ENCODE results near the gene GNLY. TPM values are rescaled to one million over a fixed set of nuclear protein-coding genes. Genes with fewer than 3 reads are reported as not detected.
A peak's percentile ranks its signal among the peaks of the same experiment; 100 is the strongest.

Gene GNLY
- total RNA-seq, 1 donor from 2014 or later: not detected

DNA sequence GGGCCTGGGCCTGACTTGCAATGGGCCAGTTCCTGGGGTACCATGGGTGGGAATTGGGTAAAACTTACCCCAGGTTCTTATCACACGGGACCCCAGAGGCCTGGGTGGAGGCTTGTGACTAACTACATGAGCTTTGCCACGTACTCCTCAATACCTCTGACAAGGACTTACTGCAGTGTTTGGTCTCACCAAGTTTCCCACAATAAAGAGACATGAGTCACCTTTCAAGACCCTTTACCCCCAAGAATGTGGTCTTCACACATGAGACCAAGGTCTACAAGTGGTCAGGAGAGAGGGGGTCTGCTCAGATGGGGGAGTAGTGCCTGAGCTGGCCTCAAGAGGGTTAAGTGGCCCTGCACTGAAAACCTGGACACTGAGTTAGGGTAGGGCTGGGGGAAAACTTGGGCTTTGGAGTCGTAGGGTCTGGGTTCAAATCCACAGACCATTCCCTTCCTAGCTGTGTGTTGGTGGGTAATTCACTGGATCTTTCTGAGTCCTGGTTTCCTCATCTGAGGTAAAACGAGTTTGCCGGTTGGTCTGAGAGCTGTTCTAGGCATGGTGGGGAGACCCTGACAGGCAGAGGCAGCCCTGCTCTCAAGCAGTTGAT lies 2.0 kb upstream of the GNLY start:
- H3K36me3 Mint-ChIP-seq (ENCODE audit: low read depth, unreplicated experiment): no peaks in the 10 kb centered on the region
- Histone ChIP-seq H3K27me3 (ENCODE audit: insufficient read depth, low read length) (peaks cover 4% of the 10 kb centered on the region), H3K27ac (ENCODE audit: low read depth, low read length) (no peak overlapping the region), H2AFZ (ENCODE audit: low read depth, low read length) (no peak overlapping the region), H3K9me3 (ENCODE audit: insufficient read depth, low read depth, low read length) (no peaks in the 10 kb centered on the region), H3K36me3 (ENCODE audit: insufficient read depth, low read length) (no peaks in the 10 kb centered on the region), H3K9ac (ENCODE audit: low read length) (no peak overlapping the region), H3K4me1 (ENCODE audit: insufficient read depth, low read length) (no peaks in the 10 kb centered on the region), H3K4me3 (ENCODE audit: insufficient read depth, low read depth, low read length) (no peak overlapping the region), H3K79me2 (ENCODE audit: insufficient read depth, low read length) (no peaks in the 10 kb centered on the region), H4K20me1 (ENCODE audit: insufficient read depth, low read length) (no peaks in the 10 kb centered on the region), H3K4me2 (ENCODE audit: low read length) (no peak overlapping the region)
- no peaks in the 10 kb centered on the region for H3K9me3 Mint-ChIP-seq (ENCODE audit: unreplicated experiment)
- H3K4me3 Mint-ChIP-seq (ENCODE audit: unreplicated experiment): no peak overlapping the region
- FAIRE-seq (no peak), DNase-seq (ENCODE audit: low read depth) (peak; percentile 52)
- H3K27me3 Mint-ChIP-seq (ENCODE audit: low read depth, unreplicated experiment): peaks cover 31% of the 10 kb centered on the region
- H3K27ac Mint-ChIP-seq (ENCODE audit: unreplicated experiment): no peak overlapping the region
- peaks cover 16% of the 10 kb centered on the region for H3K4me1 Mint-ChIP-seq (ENCODE audit: low read depth, unreplicated experiment)
- no peak for TF ChIP-seq EZH2 (IDR thresholded peaks at IDR 0.05; ENCODE audit: insufficient read depth, low read length)
- TF ChIP-seq, protein P1, sequence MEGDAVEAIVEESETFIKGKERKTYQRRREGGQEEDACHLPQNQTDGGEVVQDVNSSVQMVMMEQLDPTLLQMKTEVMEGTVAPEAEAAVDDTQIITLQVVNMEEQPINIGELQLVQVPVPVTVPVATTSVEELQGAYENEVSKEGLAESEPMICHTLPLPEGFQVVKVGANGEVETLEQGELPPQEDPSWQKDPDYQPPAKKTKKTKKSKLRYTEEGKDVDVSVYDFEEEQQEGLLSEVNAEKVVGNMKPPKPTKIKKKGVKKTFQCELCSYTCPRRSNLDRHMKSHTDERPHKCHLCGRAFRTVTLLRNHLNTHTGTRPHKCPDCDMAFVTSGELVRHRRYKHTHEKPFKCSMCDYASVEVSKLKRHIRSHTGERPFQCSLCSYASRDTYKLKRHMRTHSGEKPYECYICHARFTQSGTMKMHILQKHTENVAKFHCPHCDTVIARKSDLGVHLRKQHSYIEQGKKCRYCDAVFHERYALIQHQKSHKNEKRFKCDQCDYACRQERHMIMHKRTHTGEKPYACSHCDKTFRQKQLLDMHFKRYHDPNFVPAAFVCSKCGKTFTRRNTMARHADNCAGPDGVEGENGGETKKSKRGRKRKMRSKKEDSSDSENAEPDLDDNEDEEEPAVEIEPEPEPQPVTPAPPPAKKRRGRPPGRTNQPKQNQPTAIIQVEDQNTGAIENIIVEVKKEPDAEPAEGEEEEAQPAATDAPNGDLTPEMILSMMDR (IDR thresholded peaks at IDR 0.05; ENCODE audit: insufficient read depth, low read depth, low read length): no peak

DNA sequence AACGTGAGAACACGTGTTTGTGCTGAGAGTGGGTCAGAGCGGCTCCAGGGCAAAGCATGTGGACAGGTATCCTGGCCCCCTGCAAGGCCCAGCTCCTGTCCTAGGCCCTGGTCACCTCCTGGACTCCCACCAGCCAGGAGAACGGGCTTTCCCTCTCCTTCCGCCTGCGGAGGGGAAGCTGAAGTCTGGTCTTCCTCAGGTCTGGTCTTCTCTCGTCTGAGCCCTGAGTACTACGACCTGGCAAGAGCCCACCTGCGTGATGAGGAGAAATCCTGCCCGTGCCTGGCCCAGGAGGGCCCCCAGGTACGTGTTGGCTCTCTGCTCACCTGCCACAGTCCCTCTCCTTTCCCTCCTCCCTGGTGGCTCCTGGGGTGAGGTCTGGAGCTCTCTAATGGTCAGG lies 963 bp downstream of the GNLY start:
- Histone ChIP-seq H3K27ac (ENCODE audit: low read depth, low read length) (no peak overlapping the region), H3K4me3 (ENCODE audit: insufficient read depth, low read depth, low read length) (no peak overlapping the region), H3K27me3 (ENCODE audit: insufficient read depth, low read length) (peaks cover 7% of the 10 kb centered on the region), H3K4me1 (ENCODE audit: insufficient read depth, low read length) (no peaks in the 10 kb centered on the region), H3K9me3 (ENCODE audit: insufficient read depth, low read depth, low read length) (no peaks in the 10 kb centered on the region), H3K79me2 (ENCODE audit: insufficient read depth, low read length) (no peaks in the 10 kb centered on the region), H3K9ac (ENCODE audit: low read length) (no peak overlapping the region), H2AFZ (ENCODE audit: low read depth, low read length) (no peak overlapping the region), H4K20me1 (ENCODE audit: insufficient read depth, low read length) (no peaks in the 10 kb centered on the region), H3K36me3 (ENCODE audit: insufficient read depth, low read length) (no peaks in the 10 kb centered on the region), H3K4me2 (ENCODE audit: low read length) (no peak overlapping the region)
- no peak for DNase-seq (ENCODE audit: low read depth)
- FAIRE-seq: no peak
- TF ChIP-seq, protein P1 (IDR thresholded peaks at IDR 0.05; ENCODE audit: insufficient read depth, low read depth, low read length): no peak
- no peak for TF ChIP-seq EZH2 (IDR thresholded peaks at IDR 0.05; ENCODE audit: insufficient read depth, low read length)
- peaks cover 33% of the 10 kb centered on the region for H3K27me3 Mint-ChIP-seq (ENCODE audit: low read depth, unreplicated experiment)
- no peak overlapping the region for H3K27ac Mint-ChIP-seq (ENCODE audit: unreplicated experiment)
- H3K36me3 Mint-ChIP-seq (ENCODE audit: low read depth, unreplicated experiment): no peaks in the 10 kb centered on the region
- no peaks in the 10 kb centered on the region for H3K9me3 Mint-ChIP-seq (ENCODE audit: unreplicated experiment)
- H3K4me1 Mint-ChIP-seq (ENCODE audit: low read depth, unreplicated experiment): peaks cover 13% of the 10 kb centered on the region
- H3K4me3 Mint-ChIP-seq (ENCODE audit: unreplicated experiment): no peak overlapping the region

All from astrocyte (in vitro differentiated cells and primary cell).